ENCODE data around the gene WDR81.
"Not testable (repeated sequence)": the region's sequence is repeated elsewhere in the genome, so short reads cannot be mapped to it uniquely, and the experiment has no call there.

Gene WDR81

GRCh38 chr17:1732241-1732832 is 7.8 kb downstream of the WDR81 start:
- no peak for DNase-seq

GRCh38 chr17:1732833-1733321 is 8.4 kb downstream of the WDR81 start:
- no peak for DNase-seq

- DNase-seq, result no peak
Measured at GRCh38 chr17:1733759-1734158, 9.3 kb downstream of the WDR81 start.

- no peak for DNase-seq
Measured at GRCh38 chr17:1735418-1735817, 10.9 kb downstream of the WDR81 start.

GRCh38 chr17:1735834-1736347 is 11.4 kb downstream of the WDR81 start:
- DNase-seq, result no peak

DNA sequence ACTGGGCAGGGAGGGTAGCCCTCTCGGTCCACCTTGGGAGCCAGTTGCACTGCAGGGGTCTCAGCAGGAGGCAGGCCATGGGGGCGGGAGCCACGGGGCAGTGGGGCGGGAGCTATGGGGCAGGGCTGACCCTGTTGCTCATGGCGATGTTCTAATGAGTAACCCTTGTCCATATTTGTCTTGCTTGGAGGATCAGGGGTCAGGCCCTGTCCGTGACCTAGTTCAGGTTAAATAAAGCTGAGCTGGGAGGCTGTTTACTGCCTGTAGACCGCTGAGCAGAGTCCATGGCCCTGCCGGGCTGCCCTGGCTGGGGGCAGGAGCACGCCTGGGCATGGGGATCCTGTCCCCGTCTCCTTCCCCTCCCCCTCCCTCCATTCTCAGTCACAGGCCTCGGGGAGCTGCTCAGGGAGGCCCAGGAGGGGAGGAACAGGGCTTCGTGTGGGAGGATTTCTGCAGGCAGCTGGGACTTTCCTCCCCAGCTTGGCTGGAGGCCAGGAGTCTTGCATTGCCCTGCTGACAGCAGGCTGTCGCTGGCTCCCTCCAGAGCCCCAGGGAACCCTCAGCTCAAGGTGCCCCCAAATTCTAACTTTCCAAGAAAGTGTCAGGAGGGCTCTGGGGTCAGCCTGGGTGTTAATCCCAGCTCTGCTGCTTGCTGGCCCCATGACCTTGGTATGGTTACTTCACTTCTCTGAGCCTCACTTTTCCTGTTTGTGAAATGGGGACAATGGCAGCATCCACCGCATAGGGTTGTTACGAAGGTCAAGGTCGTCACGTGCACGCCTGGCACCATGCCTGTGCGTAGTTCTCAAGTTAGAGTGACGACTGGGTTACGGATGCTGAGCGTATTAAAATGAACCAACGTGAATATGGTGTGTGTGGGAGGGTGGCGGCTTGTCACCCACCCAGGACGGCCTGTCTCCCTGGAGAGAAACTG is 12.1 kb downstream of the WDR81 start:
- peak; percentile 60 to 69 for DNase-seq

- DNase-seq, result no peak
Measured at GRCh38 chr17:1737531-1738291, 13.2 kb downstream of the WDR81 start.

DNA sequence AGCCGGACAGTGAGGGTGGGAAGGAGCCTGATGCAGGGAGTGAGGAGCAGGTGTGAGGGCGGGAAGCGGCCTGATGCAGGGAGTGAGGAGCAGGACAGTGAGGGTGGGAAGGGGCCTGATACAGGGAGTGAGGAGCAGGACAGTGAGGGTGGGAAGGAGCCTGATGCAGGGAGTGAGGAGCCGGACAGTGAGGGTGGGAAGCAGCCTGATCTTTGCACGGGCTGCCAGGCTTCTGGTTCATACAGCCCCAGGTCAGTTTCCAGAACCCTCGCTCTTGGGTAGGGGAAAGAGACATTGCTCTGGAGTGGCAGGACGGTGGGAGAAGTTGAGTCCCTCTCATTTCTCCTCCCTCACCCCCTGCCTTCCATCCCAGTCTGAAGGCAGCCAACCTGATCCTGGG is 17.4 kb downstream of the WDR81 start:
- DNase-seq, result not testable (repeated sequence)

DNA sequence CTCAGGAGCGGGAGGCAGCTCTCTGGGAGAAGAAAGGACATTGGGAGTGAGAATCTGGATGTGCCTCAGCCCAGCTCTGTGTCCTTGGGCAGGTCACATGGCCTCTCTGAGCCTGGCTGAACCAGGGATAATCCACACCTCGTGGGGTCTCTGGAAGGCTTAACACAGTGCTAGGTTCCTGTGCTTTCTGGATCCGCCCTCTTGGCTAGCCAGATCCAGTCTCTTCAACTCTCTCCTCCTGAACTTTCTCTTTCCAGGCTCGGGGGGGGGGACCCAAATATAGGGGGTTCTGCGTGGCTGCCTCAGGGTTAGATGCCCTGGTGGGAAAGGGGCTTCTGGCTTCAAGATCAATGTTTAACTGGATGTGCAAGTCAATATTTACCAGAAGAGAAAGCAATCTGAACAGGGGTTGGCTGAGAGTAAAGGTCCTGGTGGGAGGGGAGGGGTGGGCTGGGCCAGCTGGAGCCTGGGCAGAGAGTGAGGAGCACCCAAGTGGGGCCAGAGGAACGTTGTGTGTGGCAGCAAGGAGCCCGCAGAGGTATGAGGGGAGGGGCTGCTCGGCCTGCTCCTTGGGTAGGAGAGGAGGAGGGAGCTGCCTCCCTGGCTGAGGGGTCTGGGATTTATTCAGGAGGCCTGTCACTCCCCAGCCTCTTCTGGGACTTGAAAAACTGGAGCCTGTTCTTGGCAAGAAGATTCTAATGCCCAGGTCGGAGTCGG is 18.0 kb downstream of the WDR81 start, which contains the start of gene SERPINF2:
Gene SERPINF2, plus strand, starts transcription at position 501 of the 717 bp plus-strand sequence. CDS start 2,125 bp downstream, outside the sequence.
- no peak for DNase-seq

- DNase-seq, result no peak
Measured at GRCh38 chr17:1743088-1743439, 18.6 kb downstream of the WDR81 start.

DNA sequence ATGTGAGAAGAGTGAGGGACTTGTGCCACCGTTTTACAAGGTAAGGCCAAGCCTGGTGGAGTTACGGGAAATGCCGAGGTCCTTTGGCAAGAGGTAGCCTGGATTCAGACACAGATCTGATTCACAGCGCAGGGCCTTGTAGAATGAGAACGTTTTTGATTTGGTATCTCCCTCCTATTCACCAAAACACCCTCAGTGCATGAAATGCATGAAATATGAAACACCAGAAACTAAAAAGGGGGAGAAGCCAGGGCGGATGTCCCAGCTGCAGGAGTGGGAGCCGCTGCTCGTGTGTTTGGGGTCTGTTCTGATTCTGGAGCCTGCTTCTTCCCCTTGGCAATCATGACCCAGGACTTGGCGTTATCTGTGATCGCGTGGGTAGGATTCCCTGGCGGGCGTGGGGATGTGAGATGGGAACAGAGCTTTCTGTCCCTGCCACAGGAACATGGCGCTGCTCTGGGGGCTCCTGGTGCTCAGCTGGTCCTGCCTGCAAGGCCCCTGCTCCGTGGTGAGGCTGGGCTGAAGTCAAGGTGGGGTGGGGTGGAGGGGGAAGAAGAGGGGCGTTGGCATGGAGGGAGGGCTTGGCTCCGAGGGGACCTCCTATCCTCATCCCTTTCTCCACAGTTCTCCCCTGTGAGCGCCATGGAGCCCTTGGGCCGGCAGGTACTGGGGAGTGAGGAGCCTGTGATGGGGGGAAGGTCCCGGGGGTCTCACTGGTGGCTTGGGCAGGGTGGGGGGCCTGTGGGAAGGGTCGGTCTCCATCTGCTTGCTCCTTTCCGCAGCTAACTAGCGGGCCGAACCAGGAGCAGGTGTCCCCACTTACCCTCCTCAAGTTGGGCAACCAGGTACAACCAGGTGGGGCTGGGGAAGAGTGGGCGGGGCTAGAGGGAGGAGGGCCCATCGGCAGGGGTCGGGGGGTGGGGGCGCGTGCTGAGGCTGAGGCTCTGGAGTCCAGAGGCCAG is 20.3 kb downstream of the WDR81 start:
- no peak for DNase-seq

DNA sequence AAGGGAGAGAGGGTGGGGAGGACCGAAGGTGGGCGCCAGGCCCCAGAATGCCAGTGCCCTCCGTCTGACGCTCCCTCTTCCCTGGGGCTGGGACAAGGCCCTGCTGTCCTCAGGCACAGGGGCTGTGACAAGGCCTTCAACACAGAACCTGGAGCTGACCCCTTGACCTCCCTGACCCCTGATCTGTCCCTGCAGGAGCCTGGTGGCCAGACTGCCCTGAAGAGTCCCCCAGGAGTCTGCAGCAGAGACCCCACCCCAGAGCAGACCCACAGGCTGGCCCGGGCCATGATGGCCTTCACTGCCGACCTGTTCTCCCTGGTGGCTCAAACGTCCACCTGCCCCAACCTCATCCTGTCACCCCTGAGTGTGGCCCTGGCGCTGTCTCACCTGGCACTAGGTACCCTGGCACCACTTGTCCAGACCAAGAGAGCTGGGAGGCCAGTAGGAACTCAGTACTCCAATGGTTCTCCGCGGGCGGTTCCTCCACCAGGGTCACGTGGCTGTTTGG is 21.1 kb downstream of the WDR81 start:
- DNase-seq, result no peak

- DNase-seq, result no peak
Measured at GRCh38 chr17:1746975-1747543, 22.6 kb downstream of the WDR81 start.

GRCh38 chr17:1750628-1751027 is 26.1 kb downstream of the WDR81 start:
- DNase-seq, result no peak

GRCh38 chr17:1752425-1753262 is 28.1 kb downstream of the WDR81 start:
- DNase-seq, result peak; percentile 24 to 44

- no peak for DNase-seq
Measured at GRCh38 chr17:1753767-1754429, 29.4 kb downstream of the WDR81 start.

GRCh38 chr17:1754430-1755112 is 30.1 kb downstream of the WDR81 start:
- no peak for DNase-seq

DNA sequence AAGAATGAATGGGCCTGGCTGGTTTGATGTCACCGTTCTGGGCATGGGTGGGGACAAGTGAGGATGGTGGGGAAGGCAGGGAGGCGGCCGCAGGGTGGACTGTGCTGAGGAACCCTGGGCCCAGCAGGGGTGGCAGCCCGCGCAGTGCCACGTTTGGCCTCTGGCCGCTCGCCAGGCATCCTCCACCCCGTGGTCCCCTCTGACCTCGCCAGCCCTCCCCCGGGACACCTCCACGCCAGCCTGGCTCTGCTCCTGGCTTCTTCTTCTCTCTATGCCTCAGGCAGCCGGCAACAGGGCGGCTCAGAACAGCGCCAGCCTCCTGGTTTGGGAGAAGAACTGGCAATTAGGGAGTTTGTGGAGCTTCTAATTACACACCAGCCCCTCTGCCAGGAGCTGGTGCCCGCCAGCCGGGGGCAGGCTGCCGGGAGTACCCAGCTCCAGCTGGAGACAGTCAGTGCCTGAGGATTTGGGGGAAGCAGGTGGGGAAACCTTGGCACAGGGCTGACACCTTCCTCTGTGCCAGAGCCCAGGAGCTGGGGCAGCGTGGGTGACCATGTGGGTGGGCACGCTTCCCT is 30.8 kb downstream of the WDR81 start:
- no peak for DNase-seq
